ENCODE results near the gene CCNL1.

The CCNL1 gene

DNA sequence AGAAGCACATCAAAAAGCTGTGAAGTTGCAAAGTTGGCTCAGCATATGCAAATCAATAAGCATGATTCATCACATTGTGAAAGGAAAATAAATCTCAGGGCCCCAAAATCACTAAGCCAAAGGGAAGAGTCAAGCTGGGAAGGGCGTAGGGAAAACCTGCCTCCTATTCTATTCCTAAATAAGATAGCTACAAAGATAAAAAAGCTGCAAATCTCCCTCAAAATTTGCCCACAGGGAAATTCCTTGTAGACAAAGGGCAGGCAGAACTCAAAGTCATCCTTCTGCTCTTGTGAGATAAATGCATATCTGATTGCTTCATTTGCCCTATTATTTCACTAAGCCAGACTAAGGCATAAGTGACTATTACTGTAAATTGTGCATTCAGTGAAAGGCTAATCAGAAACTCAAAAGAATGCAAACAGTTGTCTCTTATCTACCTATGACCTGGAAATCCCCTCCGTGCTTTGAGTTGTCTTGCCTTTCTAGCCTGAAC lies 30.5 kb upstream of the CCNL1 start:
- Histone ChIP-seq H4K20me1 (ENCODE audit: insufficient read depth, low read length, poor library complexity, severe bottlenecking) (no peaks in the 10 kb centered on the region), H3K9me2 (replicated peaks; ENCODE audit: low read depth, low read length) (no peaks in the 10 kb centered on the region), H3K4me3 (ENCODE audit: low read length, poor library complexity, severe bottlenecking) (no peak overlapping the region), H3K27me3 (ENCODE audit: insufficient read depth, low read length, poor library complexity, severe bottlenecking) (no peaks in the 10 kb centered on the region), H3F3A (ENCODE audit: low read depth) (no peaks in the 10 kb centered on the region), H3K36me3 (ENCODE audit: insufficient read depth, low read length) (no peaks in the 10 kb centered on the region), H3K4me2 (ENCODE audit: low read depth, low read length, poor library complexity, severe bottlenecking) (no peak overlapping the region), H3K4me1 (ENCODE audit: insufficient read depth, low read length, poor library complexity, severe bottlenecking) (no peaks in the 10 kb centered on the region), H3K9me3 (ENCODE audit: insufficient read depth, low read depth, low read length) (peaks cover 28% of the 10 kb centered on the region; the same call in 1 of the 2 replicates), H3K79me2 (ENCODE audit: insufficient read depth, low read length) (no peaks in the 10 kb centered on the region), H3K9ac (ENCODE audit: low read depth, low read length, poor library complexity, severe bottlenecking) (no peak overlapping the region), H2AFZ (ENCODE audit: low read length) (no peak overlapping the region)
- no peak for TF ChIP-seq EZH2phosphoT487 (IDR thresholded peaks at IDR 0.05; ENCODE audit: borderline replicate concordance)
- TF ChIP-seq, protein P1, sequence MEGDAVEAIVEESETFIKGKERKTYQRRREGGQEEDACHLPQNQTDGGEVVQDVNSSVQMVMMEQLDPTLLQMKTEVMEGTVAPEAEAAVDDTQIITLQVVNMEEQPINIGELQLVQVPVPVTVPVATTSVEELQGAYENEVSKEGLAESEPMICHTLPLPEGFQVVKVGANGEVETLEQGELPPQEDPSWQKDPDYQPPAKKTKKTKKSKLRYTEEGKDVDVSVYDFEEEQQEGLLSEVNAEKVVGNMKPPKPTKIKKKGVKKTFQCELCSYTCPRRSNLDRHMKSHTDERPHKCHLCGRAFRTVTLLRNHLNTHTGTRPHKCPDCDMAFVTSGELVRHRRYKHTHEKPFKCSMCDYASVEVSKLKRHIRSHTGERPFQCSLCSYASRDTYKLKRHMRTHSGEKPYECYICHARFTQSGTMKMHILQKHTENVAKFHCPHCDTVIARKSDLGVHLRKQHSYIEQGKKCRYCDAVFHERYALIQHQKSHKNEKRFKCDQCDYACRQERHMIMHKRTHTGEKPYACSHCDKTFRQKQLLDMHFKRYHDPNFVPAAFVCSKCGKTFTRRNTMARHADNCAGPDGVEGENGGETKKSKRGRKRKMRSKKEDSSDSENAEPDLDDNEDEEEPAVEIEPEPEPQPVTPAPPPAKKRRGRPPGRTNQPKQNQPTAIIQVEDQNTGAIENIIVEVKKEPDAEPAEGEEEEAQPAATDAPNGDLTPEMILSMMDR (conservative IDR thresholded peaks at IDR 0.05; ENCODE audit: low read length) = no peak

DNA sequence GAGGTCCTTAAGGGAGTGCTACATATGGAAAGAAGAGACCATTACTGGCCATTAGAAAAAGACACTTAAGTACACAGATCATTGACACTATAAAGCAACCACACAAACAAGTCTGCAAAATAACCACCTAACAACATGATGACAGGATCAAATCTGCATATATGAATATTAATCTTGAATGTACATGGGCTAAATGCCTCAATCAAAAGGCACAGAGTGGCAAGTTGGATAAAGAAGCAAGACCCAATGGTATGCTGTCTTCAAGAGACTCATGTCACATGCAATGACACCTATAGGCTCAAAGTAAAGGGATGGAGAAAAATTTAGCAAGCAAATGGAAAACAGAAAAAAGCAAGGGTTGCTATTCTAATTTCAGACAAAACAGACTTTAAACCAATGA lies 28.4 kb upstream of the CCNL1 start:
- no peak overlapping the region for H3K9ac ChIP-seq (ENCODE audit: low read depth, low read length, poor library complexity, severe bottlenecking)
- H3K9me3 ChIP-seq (ENCODE audit: insufficient read depth, low read depth, low read length) = peaks cover 28% of the 10 kb centered on the region; the same call in 1 of the 2 replicates

DNA sequence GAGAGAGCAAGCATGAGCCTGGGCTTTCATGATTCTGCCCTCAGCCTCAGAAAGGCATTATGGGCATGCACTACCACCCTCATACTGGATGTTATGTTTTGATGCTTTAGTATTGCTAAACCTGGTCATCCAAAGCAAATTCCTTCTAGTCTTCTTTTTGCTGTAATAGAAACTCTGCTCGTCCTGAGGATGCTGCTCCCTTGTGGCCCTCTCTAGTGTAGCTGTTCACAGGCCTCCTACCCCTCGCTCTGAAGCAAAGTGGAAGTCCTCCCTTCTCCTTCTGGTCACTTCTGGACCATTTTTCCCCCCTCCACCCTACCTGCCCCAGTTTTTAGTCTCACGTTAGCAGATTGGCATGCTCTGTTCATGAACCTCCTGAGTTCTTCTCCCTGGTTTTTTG lies 22.9 kb upstream of the CCNL1 start:
- H3K9ac ChIP-seq (ENCODE audit: low read depth, low read length, poor library complexity, severe bottlenecking) = no peak overlapping the region
- H3K4me2 ChIP-seq (ENCODE audit: low read depth, low read length, poor library complexity, severe bottlenecking) = no peak overlapping the region
- peaks cover 12% of the 10 kb centered on the region; the same call in 1 of the 2 replicates for H3K9me3 ChIP-seq (ENCODE audit: insufficient read depth, low read depth, low read length)
- no peaks in the 10 kb centered on the region for H3K4me1 ChIP-seq (ENCODE audit: insufficient read depth, low read length, poor library complexity, severe bottlenecking)
- no peak overlapping the region for H3K4me3 ChIP-seq (ENCODE audit: low read length, poor library complexity, severe bottlenecking)
- H3K9me2 ChIP-seq (replicated peaks; ENCODE audit: low read depth, low read length) = no peaks in the 10 kb centered on the region
- H3K36me3 ChIP-seq (ENCODE audit: insufficient read depth, low read length) = no peaks in the 10 kb centered on the region
- no peaks in the 10 kb centered on the region; the same call in 1 of the 2 replicates for H3K79me2 ChIP-seq (ENCODE audit: insufficient read depth, low read length)
- TF ChIP-seq, protein P1 (conservative IDR thresholded peaks at IDR 0.05; ENCODE audit: low read length) = peak; percentile 41
- TF ChIP-seq EZH2phosphoT487 (IDR thresholded peaks at IDR 0.05; ENCODE audit: borderline replicate concordance) = no peak
- H3F3A ChIP-seq (ENCODE audit: low read depth) = no peaks in the 10 kb centered on the region
- no peaks in the 10 kb centered on the region for H3K27me3 ChIP-seq (ENCODE audit: insufficient read depth, low read length, poor library complexity, severe bottlenecking)
- no peaks in the 10 kb centered on the region for H4K20me1 ChIP-seq (ENCODE audit: insufficient read depth, low read length, poor library complexity, severe bottlenecking)
- no peak overlapping the region for H2AFZ ChIP-seq (ENCODE audit: low read length)

More for the DNA sequence above, 28.4 kb upstream of the CCNL1 start:
- Histone ChIP-seq H3K27me3 (ENCODE audit: insufficient read depth, low read length, poor library complexity, severe bottlenecking) (no peaks in the 10 kb centered on the region), H3K4me2 (ENCODE audit: low read depth, low read length, poor library complexity, severe bottlenecking) (no peak overlapping the region), H3K4me3 (ENCODE audit: low read length, poor library complexity, severe bottlenecking) (no peak overlapping the region), H3F3A (ENCODE audit: low read depth) (no peaks in the 10 kb centered on the region), H2AFZ (ENCODE audit: low read length) (no peak overlapping the region), H3K79me2 (ENCODE audit: insufficient read depth, low read length) (no peaks in the 10 kb centered on the region), H3K9me2 (replicated peaks; ENCODE audit: low read depth, low read length) (no peaks in the 10 kb centered on the region), H4K20me1 (ENCODE audit: insufficient read depth, low read length, poor library complexity, severe bottlenecking) (no peaks in the 10 kb centered on the region), H3K36me3 (ENCODE audit: insufficient read depth, low read length) (no peaks in the 10 kb centered on the region), H3K4me1 (ENCODE audit: insufficient read depth, low read length, poor library complexity, severe bottlenecking) (no peaks in the 10 kb centered on the region)
- no peak for TF ChIP-seq EZH2phosphoT487 (IDR thresholded peaks at IDR 0.05; ENCODE audit: borderline replicate concordance)
- TF ChIP-seq, protein P1 (conservative IDR thresholded peaks at IDR 0.05; ENCODE audit: low read length) = no peak

Measured in Loucy (cell line).